GM20000 (cell line): ENCODE measurements around the gene PLA2G6.

Source experiments
- DNase-seq: peaks from one replicate; pipeline ENCODE4 v3.0.0; 2012; ENCODE audit warnings: low spot score
- TF ChIP-seq, protein P1 (sequence below): IDR thresholded peaks from 2 replicates; pipeline ENCODE4 v1.5.1; 2012; ENCODE audit warnings: mild to moderate bottlenecking, control low read depth; ENCODE audit errors: extremely low read depth, missing control alignments

PLA2G6 gene

GRCh38 chr22:38078046-38078840, 103.4 kb downstream of the PLA2G6 start:
- no peak for DNase-seq
- TF ChIP-seq, protein P1, sequence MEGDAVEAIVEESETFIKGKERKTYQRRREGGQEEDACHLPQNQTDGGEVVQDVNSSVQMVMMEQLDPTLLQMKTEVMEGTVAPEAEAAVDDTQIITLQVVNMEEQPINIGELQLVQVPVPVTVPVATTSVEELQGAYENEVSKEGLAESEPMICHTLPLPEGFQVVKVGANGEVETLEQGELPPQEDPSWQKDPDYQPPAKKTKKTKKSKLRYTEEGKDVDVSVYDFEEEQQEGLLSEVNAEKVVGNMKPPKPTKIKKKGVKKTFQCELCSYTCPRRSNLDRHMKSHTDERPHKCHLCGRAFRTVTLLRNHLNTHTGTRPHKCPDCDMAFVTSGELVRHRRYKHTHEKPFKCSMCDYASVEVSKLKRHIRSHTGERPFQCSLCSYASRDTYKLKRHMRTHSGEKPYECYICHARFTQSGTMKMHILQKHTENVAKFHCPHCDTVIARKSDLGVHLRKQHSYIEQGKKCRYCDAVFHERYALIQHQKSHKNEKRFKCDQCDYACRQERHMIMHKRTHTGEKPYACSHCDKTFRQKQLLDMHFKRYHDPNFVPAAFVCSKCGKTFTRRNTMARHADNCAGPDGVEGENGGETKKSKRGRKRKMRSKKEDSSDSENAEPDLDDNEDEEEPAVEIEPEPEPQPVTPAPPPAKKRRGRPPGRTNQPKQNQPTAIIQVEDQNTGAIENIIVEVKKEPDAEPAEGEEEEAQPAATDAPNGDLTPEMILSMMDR: no peak

- no peak for DNase-seq
- TF ChIP-seq, protein P1: no peak
Observed at GRCh38 chr22:38077595-38077994, 104.0 kb downstream of the PLA2G6 start.

DNA sequence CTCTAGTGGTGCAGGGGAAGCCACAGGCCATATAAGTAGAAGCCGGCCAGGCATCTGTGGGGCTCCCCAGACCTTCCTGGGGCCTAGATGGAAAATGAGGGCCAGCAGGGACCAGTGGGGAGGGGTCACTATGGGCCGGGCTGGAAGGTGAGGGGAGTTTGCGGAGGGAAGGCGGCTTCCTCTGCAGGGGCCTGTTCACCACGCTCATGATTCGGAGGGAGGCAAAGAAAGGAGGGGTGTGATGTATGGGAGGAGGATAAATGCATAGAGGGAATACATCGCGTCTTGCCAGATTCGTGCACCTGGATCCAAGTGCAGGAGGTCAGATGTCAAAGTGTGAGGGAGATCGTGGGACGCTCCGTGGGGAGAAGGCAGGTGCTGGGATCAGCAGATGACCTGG, 104.5 kb downstream of the PLA2G6 start:
- TF ChIP-seq, protein P1: no peak
- DNase-seq: no peak

- TF ChIP-seq, protein P1: no peak
Observed at GRCh38 chr22:38075961-38076360, 105.7 kb downstream of the PLA2G6 start.

GRCh38 chr22:38075105-38075825, 106.4 kb downstream of the PLA2G6 start:
- TF ChIP-seq, protein P1: no peak
- DNase-seq: no peak

More at GRCh38 chr22:38075961-38076360, 105.7 kb downstream of the PLA2G6 start:
- DNase-seq: no peak

GRCh38 chr22:38074181-38075104, 107.2 kb downstream of the PLA2G6 start:
- no peak for DNase-seq
- TF ChIP-seq, protein P1: no peak
